ENCODE measurements around the gene TRMT61A. TPM values are rescaled to one million over a fixed set of nuclear protein-coding genes. Genes with fewer than 3 reads are reported as not detected.
"Not testable (repeated sequence)": the region's sequence is repeated elsewhere in the genome, so short reads cannot be mapped to it uniquely, and the experiment has no call there.

Gene TRMT61A
- total RNA-seq, 2 donors from 2014 or later: 10.0 to 17.8 TPM

DNA sequence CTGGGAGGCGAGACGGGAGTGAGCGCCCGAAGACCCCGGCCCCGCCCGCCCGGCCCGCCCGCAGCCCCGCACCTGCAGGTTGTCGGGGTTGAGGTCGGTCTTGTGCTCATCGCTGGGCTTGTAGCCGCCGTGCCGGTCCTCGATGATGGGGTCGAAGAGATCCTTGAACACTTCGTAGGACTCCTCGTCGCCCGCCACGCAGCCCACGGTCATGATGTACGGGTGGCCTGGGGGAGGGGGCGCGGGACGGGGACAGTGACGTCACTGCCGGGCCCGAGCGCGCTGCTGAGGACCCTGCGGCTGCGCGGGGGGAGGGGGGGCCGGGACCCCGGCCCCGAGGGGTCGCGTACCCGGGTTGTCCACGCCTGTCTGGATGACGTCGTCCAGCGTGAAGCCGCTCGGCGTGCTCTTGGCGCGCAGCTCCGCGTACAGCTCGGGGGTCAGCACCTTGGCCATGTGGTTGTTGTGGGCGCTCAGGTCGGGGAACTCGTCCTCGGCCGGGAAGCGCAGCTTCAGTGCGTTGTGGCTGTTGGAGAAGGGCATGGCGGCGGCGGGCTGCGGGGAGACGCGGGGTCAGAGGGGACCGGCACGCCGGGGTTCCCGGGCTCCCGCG is 6.9 kb upstream of the TRMT61A start:
- H3K9me3 ChIP-seq: no peaks in the 10 kb centered on the region
- H3K4me1 ChIP-seq: peaks cover 28% of the 10 kb centered on the region
- H3K9ac ChIP-seq (ENCODE audit: low read depth in 2 of 2, low read length in 2 of 2): peak overlapping the region; percentile 55 to 81
- no peaks in the 10 kb centered on the region for H3K36me3 ChIP-seq
- TF ChIP-seq, protein P1, sequence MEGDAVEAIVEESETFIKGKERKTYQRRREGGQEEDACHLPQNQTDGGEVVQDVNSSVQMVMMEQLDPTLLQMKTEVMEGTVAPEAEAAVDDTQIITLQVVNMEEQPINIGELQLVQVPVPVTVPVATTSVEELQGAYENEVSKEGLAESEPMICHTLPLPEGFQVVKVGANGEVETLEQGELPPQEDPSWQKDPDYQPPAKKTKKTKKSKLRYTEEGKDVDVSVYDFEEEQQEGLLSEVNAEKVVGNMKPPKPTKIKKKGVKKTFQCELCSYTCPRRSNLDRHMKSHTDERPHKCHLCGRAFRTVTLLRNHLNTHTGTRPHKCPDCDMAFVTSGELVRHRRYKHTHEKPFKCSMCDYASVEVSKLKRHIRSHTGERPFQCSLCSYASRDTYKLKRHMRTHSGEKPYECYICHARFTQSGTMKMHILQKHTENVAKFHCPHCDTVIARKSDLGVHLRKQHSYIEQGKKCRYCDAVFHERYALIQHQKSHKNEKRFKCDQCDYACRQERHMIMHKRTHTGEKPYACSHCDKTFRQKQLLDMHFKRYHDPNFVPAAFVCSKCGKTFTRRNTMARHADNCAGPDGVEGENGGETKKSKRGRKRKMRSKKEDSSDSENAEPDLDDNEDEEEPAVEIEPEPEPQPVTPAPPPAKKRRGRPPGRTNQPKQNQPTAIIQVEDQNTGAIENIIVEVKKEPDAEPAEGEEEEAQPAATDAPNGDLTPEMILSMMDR (IDR thresholded peaks at IDR 0.05): no peak
- peak overlapping the region; percentile 59 for H3K27ac ChIP-seq
- intact Hi-C loops (cut with DNase I): no loop called here
- no peaks in the 10 kb centered on the region for H3K27me3 ChIP-seq
- DNase-seq: no peak
- H3K4me3 ChIP-seq: peak overlapping the region; percentile 57

GRCh38 chr14:103522649-103523574 is 6.1 kb upstream of the TRMT61A start, which contains the start of gene CKB:
Gene CKB (minus strand): TSS chr14:103522830. CDS start chr14:103522493, 337 bp downstream.
- H3K9ac ChIP-seq (ENCODE audit: low read depth in 2 of 2, low read length in 2 of 2): peak within 1 kb of the TSS; percentile 55 to 81
- H3K4me1 ChIP-seq: peaks cover 35% of the 10 kb centered on the region
- no peaks in the 10 kb centered on the region for H3K36me3 ChIP-seq
- DNase-seq: peak; percentile 74
- H3K4me3 ChIP-seq: peak within 1 kb of the TSS; percentile 57
- H3K27me3 ChIP-seq: no peaks in the 10 kb centered on the region
- no peaks in the 10 kb centered on the region for H3K9me3 ChIP-seq
- intact Hi-C loops (cut with DNase I): no loop called here
- peak within 1 kb of the TSS; percentile 59 for H3K27ac ChIP-seq
- TF ChIP-seq, protein P1 (IDR thresholded peaks at IDR 0.05): no peak

DNA sequence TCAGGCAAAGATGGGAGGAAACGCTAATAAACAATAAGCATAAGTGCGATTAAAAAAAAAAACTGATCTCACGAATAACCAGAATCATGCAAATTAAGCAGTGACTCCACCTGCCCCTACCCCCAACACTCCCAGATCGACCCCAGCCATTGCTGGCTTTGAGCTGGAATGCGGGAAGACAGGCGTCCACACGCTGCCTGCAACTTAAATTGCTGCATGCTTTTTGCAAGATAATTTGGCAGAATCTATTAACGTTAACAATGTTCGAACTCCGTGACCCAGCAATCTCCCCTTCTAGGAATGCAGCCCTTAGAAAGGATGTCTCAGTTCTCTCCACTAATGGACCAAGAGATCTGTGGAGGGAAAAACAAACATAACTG is 5.4 kb upstream of the TRMT61A start:
- TF ChIP-seq, protein P1 (IDR thresholded peaks at IDR 0.05): no peak
- no peak for DNase-seq
- no peaks in the 10 kb centered on the region for H3K36me3 ChIP-seq
- H3K27ac ChIP-seq: no peak overlapping the region
- no peaks in the 10 kb centered on the region for H3K9me3 ChIP-seq
- peak overlapping the region; percentile 42 for H3K4me3 ChIP-seq
- H3K27me3 ChIP-seq: no peaks in the 10 kb centered on the region
- intact Hi-C loops (cut with DNase I): no loop called here
- peak overlapping the region in 1 of 2 donors; percentile 73 for H3K9ac ChIP-seq (ENCODE audit: low read depth in 2 of 2, low read length in 2 of 2)
- peaks cover 35% of the 10 kb centered on the region for H3K4me1 ChIP-seq

GRCh38 chr14:103524002-103524935 is 4.7 kb upstream of the TRMT61A start:
- peak overlapping the region; percentile 74 for H3K27ac ChIP-seq
- TF ChIP-seq, protein P1 (IDR thresholded peaks at IDR 0.05): no peak
- H3K27me3 ChIP-seq: no peaks in the 10 kb centered on the region
- intact Hi-C loops (cut with DNase I): no loop called here
- H3K36me3 ChIP-seq: no peaks in the 10 kb centered on the region
- no peak overlapping the region for H3K4me3 ChIP-seq
- peak; percentile 40 for DNase-seq
- peak overlapping the region in 1 of 2 donors; percentile 73 for H3K9ac ChIP-seq (ENCODE audit: low read depth in 2 of 2, low read length in 2 of 2)
- H3K9me3 ChIP-seq: no peaks in the 10 kb centered on the region
- peaks cover 29% of the 10 kb centered on the region for H3K4me1 ChIP-seq

DNA sequence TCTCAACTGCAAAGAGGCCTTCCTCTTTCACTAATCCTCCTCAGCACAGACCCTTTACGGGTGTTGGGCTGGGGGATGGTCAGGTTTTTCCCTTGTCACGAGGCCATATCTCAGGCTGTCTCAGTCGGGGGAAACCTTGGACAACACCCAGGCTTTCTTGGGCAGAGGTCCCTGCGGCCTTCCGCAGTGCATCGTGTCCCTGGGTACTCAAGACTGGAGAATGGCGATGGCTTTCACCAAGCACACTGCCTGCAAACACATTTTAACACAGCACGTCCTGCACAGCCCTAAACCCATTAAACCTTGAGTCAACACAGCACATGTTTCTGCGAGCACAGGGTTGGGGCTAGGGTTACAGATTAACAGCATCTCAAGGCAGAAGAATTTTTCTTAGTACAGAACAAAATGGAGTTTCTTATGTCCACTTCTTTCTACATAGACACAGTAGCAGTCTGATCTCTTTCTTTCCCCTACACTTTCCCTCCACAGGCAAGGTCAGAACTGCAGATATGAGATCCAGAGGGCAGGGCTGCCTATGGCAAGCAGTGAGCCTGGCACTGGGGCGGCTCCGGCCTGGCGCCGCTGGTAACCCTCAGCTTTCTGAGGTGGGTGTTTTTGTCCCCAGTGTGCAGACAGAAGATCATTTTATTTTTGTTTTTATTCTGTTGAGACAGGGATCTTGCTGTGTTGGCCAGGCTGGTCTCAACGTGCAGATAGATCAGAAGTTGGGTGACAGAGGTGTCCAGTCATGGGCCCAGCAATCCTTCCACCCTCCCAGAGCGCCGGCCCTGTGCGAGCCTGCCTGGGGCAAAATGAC is 3.4 kb upstream of the TRMT61A start:
- H3K36me3 ChIP-seq; H3K4me3 ChIP-seq; intact Hi-C loops (cut with DNase I); H3K9me3 ChIP-seq; H3K27me3 ChIP-seq: not testable (repeated sequence)
- H3K4me1 ChIP-seq: peaks cover 37% of the 10 kb centered on the region
- peak overlapping the region in 1 of 2 donors; percentile 69 for H3K9ac ChIP-seq (ENCODE audit: low read depth in 2 of 2, low read length in 2 of 2)
- H3K27ac ChIP-seq: peak overlapping the region; percentile 74
- peak; percentile 69 for DNase-seq

Measured in colonic mucosa (tissue), 4 donors.